ENCODE results near the gene CFAP20.

Gene CFAP20

GRCh38 chr16:58123896-58124600 lies 5.1 kb downstream of the CFAP20 start:
- DNase-seq: no peak

GRCh38 chr16:58121132-58121531 lies 8.0 kb downstream of the CFAP20 start:
- no peak for DNase-seq

GRCh38 chr16:58120234-58120633 lies 8.9 kb downstream of the CFAP20 start:
- no peak for DNase-seq

GRCh38 chr16:58119509-58119845 lies 9.7 kb downstream of the CFAP20 start:
- no peak for DNase-seq

GRCh38 chr16:58118801-58119508 lies 10.2 kb downstream of the CFAP20 start:
- DNase-seq: no peak

- no peak for DNase-seq
Observed at GRCh38 chr16:58116529-58116928, 12.7 kb downstream of the CFAP20 start.

- DNase-seq: no peak
Observed at GRCh38 chr16:58116081-58116480, 13.1 kb downstream of the CFAP20 start.

- DNase-seq: no peak
Observed at GRCh38 chr16:58114827-58115825, 14.1 kb downstream of the CFAP20 start.

GRCh38 chr16:58111302-58111627 lies 17.9 kb downstream of the CFAP20 start:
- DNase-seq: no peak

GRCh38 chr16:58110571-58111301 lies 18.4 kb downstream of the CFAP20 start:
- no peak for DNase-seq

- DNase-seq: no peak
Observed at GRCh38 chr16:58109881-58110280, 19.3 kb downstream of the CFAP20 start.

GRCh38 chr16:58109330-58109729 lies 19.9 kb downstream of the CFAP20 start:
- no peak for DNase-seq

GRCh38 chr16:58107709-58108108 lies 21.5 kb downstream of the CFAP20 start:
- no peak for DNase-seq

- DNase-seq: no peak
Observed at GRCh38 chr16:58107228-58107627, 22.0 kb downstream of the CFAP20 start.

GRCh38 chr16:58105631-58106030 lies 23.6 kb downstream of the CFAP20 start:
- DNase-seq: no peak

GRCh38 chr16:58102665-58103392 lies 26.4 kb downstream of the CFAP20 start:
- no peak for DNase-seq

GRCh38 chr16:58099956-58100300 lies 29.3 kb downstream of the CFAP20 start:
- DNase-seq: no peak

GRCh38 chr16:58099097-58099955 lies 29.9 kb downstream of the CFAP20 start:
- DNase-seq: no peak

GRCh38 chr16:58098207-58099096 lies 30.7 kb downstream of the CFAP20 start:
- DNase-seq: no peak

GRCh38 chr16:58096249-58096648 lies 32.9 kb downstream of the CFAP20 start:
- no peak for DNase-seq
